ENCODE results near the gene SRR. TPM values are rescaled to one million over a fixed set of nuclear protein-coding genes. Genes with fewer than 3 reads are reported as not detected.

The SRR gene
- total and polyA plus RNA-seq, 9 of the 15 experiments (the other 6 are each of a cell fraction or from before 2014, with no cell fraction given) = 5.0 to 19.4 (median 7.9) TPM

GRCh38 chr17:2321399-2321798, 17.6 kb downstream of the SRR start:
- ChIA-PET POLR2A (interaction anchor here (0.5 to 1.4 kb wide), 5 partner anchors 9 to 772 kb away, joined by 3 to 6 read pairs (median 3); partner anchors contain the start of gene TSR1), CTCF (ENCODE audit: low intra/inter-chr PET ratio) (no interaction called here)
- H3K79me2 ChIP-seq (ENCODE audit: control insufficient read depth, insufficient read depth, low read length) = no peaks in the 10 kb centered on the region
- no peaks in the 10 kb centered on the region for H3K9me1 ChIP-seq (ENCODE audit: control insufficient read depth, insufficient read depth, low read length)
- H3K27ac ChIP-seq (ENCODE audit: extremely low read depth, low read depth, low read length) = no peak overlapping the region
- H2AFZ ChIP-seq (ENCODE audit: low read depth, low read length) = no peak overlapping the region
- 67% methylated on average over 1 of the region's 1 CpG for WGBS (ENCODE audit: insufficient coverage, low coverage, missing lambda C conversion rate)
- in situ Hi-C loops (cut with MboI) (no loop called here), intact Hi-C loops (cut with micrococcal nuclease) (no loop called here)
- no peak overlapping the region for H3K4me2 ChIP-seq (ENCODE audit: insufficient read depth, low read length)
- DNase-seq (ENCODE audit: extremely low read depth in 1 of 4, low spot score in 3 of 4) (no peak), ATAC-seq (no peak), FAIRE-seq (no peak)
- no peak overlapping the region for H3K9ac ChIP-seq (ENCODE audit: insufficient read depth in 1 of 2, low read depth in 2 of 2, low read length in 2 of 2)
- no peaks in the 10 kb centered on the region for H3K27me3 ChIP-seq (ENCODE audit: control insufficient read depth in 2 of 2, insufficient read depth in 2 of 2, low read length in 2 of 2)
- no peak overlapping the region for H3K4me3 ChIP-seq
- peaks cover 37% of the 10 kb centered on the region for H3K36me3 ChIP-seq (ENCODE audit: control insufficient read depth, insufficient read depth, low read length)
- no peaks in the 10 kb centered on the region for H4K20me1 ChIP-seq (replicated peaks; ENCODE audit: control insufficient read depth, insufficient read depth, low read length)
- H3K4me1 ChIP-seq (replicated peaks in 1 of 2; ENCODE audit: control insufficient read depth in 2 of 2, insufficient read depth in 2 of 2, low read length in 2 of 2) = peaks cover 0 to under 1% of the 10 kb centered on the region in 2 experiments; a peak in 3 of 5 replicates
- TF ChIP-seq EP400 (IDR thresholded peaks at IDR 0.05) = no peak
- no peak for TF ChIP-seq ZNF174 (CRISPR knock-in tag; IDR thresholded peaks at IDR 0.05)
- no peak for TF ChIP-seq NBN (IDR thresholded peaks at IDR 0.05; ENCODE audit: low read depth)
- TF ChIP-seq LCOR (CRISPR knock-in tag; IDR thresholded peaks at IDR 0.05) = no peak
- TF ChIP-seq DEAF1 (CRISPR knock-in tag; IDR thresholded peaks at IDR 0.05) = no peak
- no peak for TF ChIP-seq NFYB (IDR thresholded peaks at IDR 0.05; ENCODE audit: extremely low read depth, insufficient read length)
- no peak for TF ChIP-seq HBP1 (CRISPR knock-in tag; IDR thresholded peaks at IDR 0.05)
- no peak for TF ChIP-seq ZNF24 (IDR thresholded peaks at IDR 0.05)
- TF ChIP-seq RHOXF2B (CRISPR knock-in tag; conservative IDR thresholded peaks at IDR 0.05) = no peak
- no peak for TF ChIP-seq ARID4B (CRISPR knock-in tag; IDR thresholded peaks at IDR 0.05)
- TF ChIP-seq MED1 (CRISPR knock-in tag; IDR thresholded peaks at IDR 0.05; ENCODE audit: borderline replicate concordance) = no peak
- no peak for TF ChIP-seq IRF9 (tag; IDR thresholded peaks at IDR 0.05)
- no peak for TF ChIP-seq ZNF224 (CRISPR knock-in tag; IDR thresholded peaks at IDR 0.05)
- TF ChIP-seq MCM5 (IDR thresholded peaks at IDR 0.05; ENCODE audit: low read depth) = no peak
- no peaks in the 10 kb centered on the region for H3K9me3 ChIP-seq (replicated peaks; ENCODE audit: control insufficient read depth, insufficient read depth, low read depth, low read length)
- no TSS peak for BruUV-seq (replicated peaks)
